GM19395 (cell line): Measurements from ENCODE around the gene MED25.
"Not testable (repeated sequence)": the region's sequence is repeated elsewhere in the genome, so short reads cannot be mapped to it uniquely, and the experiment has no call there.

ENCODE experiments used
- ATAC-seq: cut with Tn5 transposase; IDR thresholded peaks from one replicate; pipeline ENCODE4 v1.9.1; 2021; ENCODE audit warnings: mild to moderate bottlenecking, moderate library complexity; ENCODE audit not compliant: unreplicated experiment

MED25 gene

GRCh38 chr19:49812997-49813861 is 4.9 kb upstream of the MED25 start, which contains the start of gene FUZ:
Gene FUZ, minus strand, starts transcription at chr19:49813292. Its CDS starts 186 bp downstream, at chr19:49813106.
- ATAC-seq = peak; percentile 67

GRCh38 chr19:49814010-49814409 is 4.1 kb upstream of the MED25 start:
- ATAC-seq = no peak

- no peak for ATAC-seq
Observed at GRCh38 chr19:49816590-49816989, 1.5 kb upstream of the MED25 start.

- ATAC-seq = no peak
Observed at GRCh38 chr19:49818649-49819370, 721 bp downstream of the MED25 start.

GRCh38 chr19:49819452-49820115 is 1.5 kb downstream of the MED25 start:
- not testable (repeated sequence) for ATAC-seq

GRCh38 chr19:49820125-49820524 is 2.0 kb downstream of the MED25 start:
- ATAC-seq = no peak

- ATAC-seq = no peak
Observed at GRCh38 chr19:49823472-49823871, 5.4 kb downstream of the MED25 start.

- no peak for ATAC-seq
Observed at GRCh38 chr19:49824662-49825061, 6.6 kb downstream of the MED25 start.

- ATAC-seq = no peak
Observed at GRCh38 chr19:49827034-49827433, 8.9 kb downstream of the MED25 start.

GRCh38 chr19:49829200-49829599 is 11.1 kb downstream of the MED25 start:
- no peak for ATAC-seq

GRCh38 chr19:49829721-49830120 is 11.6 kb downstream of the MED25 start:
- no peak for ATAC-seq

GRCh38 chr19:49830766-49831165 is 12.7 kb downstream of the MED25 start:
- no peak for ATAC-seq

GRCh38 chr19:49831592-49831991 is 13.5 kb downstream of the MED25 start:
- no peak for ATAC-seq

- no peak for ATAC-seq
Observed at GRCh38 chr19:49832556-49832955, 14.5 kb downstream of the MED25 start.

- no peak for ATAC-seq
Observed at GRCh38 chr19:49833599-49833998, 15.5 kb downstream of the MED25 start.

- ATAC-seq = no peak
Observed at GRCh38 chr19:49835562-49835961, 17.5 kb downstream of the MED25 start.

GRCh38 chr19:49836176-49837008 is 18.3 kb downstream of the MED25 start:
- ATAC-seq = no peak

- ATAC-seq = no peak
Observed at GRCh38 chr19:49837009-49837310, 18.9 kb downstream of the MED25 start.

GRCh38 chr19:49837425-49837824 is 19.3 kb downstream of the MED25 start:
- no peak for ATAC-seq

- ATAC-seq = no peak
Observed at GRCh38 chr19:49838885-49839588, 20.9 kb downstream of the MED25 start.
